Ishikawa (cell line): ENCODE measurements around the gene SEH1L.

Experiments
- EP300 ChIP-seq: IDR thresholded peaks from 2 replicates; pipeline ENCODE4 v1.6.1; 2012; ENCODE audit warnings: borderline replicate concordance
- FOXM1 ChIP-seq: IDR thresholded peaks from 2 replicates; pipeline ENCODE4 v1.6.1; 2012; ENCODE audit warnings: low read depth, borderline replicate concordance
- MAX ChIP-seq: IDR thresholded peaks from 2 replicates; pipeline ENCODE4 v1.6.1; 2012
- NFIC ChIP-seq: IDR thresholded peaks from 2 replicates; pipeline ENCODE4 v1.6.1; 2012
- RAD21 ChIP-seq: IDR thresholded peaks from 2 replicates; pipeline ENCODE4 v1.6.1; 2012; ENCODE audit warnings: low read depth
- REST ChIP-seq: IDR thresholded peaks from 2 replicates; pipeline ENCODE4 v1.6.1; 2012; ENCODE audit warnings: low read depth, mild to moderate bottlenecking
- TAF1 ChIP-seq: IDR thresholded peaks from 2 replicates; pipeline ENCODE4 v1.6.1; 2012; ENCODE audit warnings: low read depth, mild to moderate bottlenecking
- TCF12 ChIP-seq: IDR thresholded peaks from 2 replicates; pipeline ENCODE4 v1.6.1; 2012; ENCODE audit warnings: low read depth
- TEAD4 ChIP-seq: IDR thresholded peaks from 2 replicates; pipeline ENCODE4 v1.6.1; 2012
- USF1 ChIP-seq: IDR thresholded peaks from 2 replicates; pipeline ENCODE4 v1.6.1; 2012
- ZBTB7A ChIP-seq: IDR thresholded peaks from 2 replicates; pipeline ENCODE4 v1.6.1; 2012; ENCODE audit warnings: low read depth

GRCh38 chr18:12921178-12921577 lies 26.6 kb upstream of the SEH1L start:
- no peak for TF ChIP-seq USF1
- TF ChIP-seq REST: no peak
- no peak for TF ChIP-seq EP300
- no peak for TF ChIP-seq ZBTB7A
- TF ChIP-seq MAX: no peak
- TF ChIP-seq FOXM1: no peak
- no peak for TF ChIP-seq NFIC
- TF ChIP-seq TEAD4: no peak
- no peak for TF ChIP-seq RAD21
- TF ChIP-seq TCF12: no peak
- no peak for TF ChIP-seq TAF1
